ENCODE results near the gene CAPRIN2.

GRCh38 chr12:30763053-30763452, 8.3 kb upstream of the CAPRIN2 start:
- TF ChIP-seq CTCF (IDR thresholded peaks at IDR 0.05; ENCODE audit: control extremely low read depth in 1 of 3, insufficient read depth in 1 of 3, low read depth in 1 of 3, low read length in 3 of 3) (no peak), BRCA1 (IDR thresholded peaks at IDR 0.05; ENCODE audit: low read depth, low read length) (no peak), SAP30 (IDR thresholded peaks at IDR 0.05; ENCODE audit: insufficient read depth, insufficient replicate concordance, low read length) (no peak), POU5F1 (IDR thresholded peaks at IDR 0.05; ENCODE audit: low read depth, low read length) (no peak), SIN3A (conservative IDR thresholded peaks at IDR 0.05 in 1 of 2, IDR thresholded peaks at IDR 0.05 in 1 of 2; ENCODE audit: low read depth in 1 of 2, low read length in 2 of 2) (no peak), RAD21 (IDR thresholded peaks at IDR 0.05 in 1 of 2, conservative IDR thresholded peaks at IDR 0.05 in 1 of 2; ENCODE audit: low read depth in 2 of 2, low read length in 2 of 2) (no peak), POLR2A (IDR thresholded peaks at IDR 0.05; ENCODE audit: control extremely low read depth in 1 of 2, low read depth in 2 of 2, low read length in 2 of 2) (no peak)

Measured in H1 (cell line).